GM12801 (cell line): ENCODE results near the gene SLC44A5.

Experiments
- TF ChIP-seq, protein P1 (sequence below): IDR thresholded peaks from one replicate; pipeline ENCODE4 v1.5.1; 2011; ENCODE audit warnings: control low read depth; ENCODE audit not compliant: insufficient read length; ENCODE audit errors: extremely low read depth

The SLC44A5 gene

DNA sequence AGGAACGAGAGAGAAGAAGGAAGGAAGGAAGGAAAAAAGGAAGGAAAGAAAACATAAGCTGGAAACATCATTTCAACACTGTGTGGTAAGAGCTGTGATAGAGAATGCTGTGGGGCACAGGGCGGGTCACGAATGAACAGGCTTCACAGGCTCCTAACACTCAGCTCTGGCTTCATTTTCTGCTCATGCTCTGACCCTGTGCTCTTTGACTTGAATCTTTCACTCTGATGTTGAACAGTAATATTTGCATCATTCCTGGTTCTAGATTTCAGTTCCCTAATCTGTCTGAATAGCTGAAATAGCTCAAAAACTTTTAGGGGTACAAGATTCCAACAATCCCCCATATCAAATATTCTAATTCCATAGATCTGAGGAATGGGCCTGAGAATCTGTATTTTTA lies 269.4 kb downstream of the SLC44A5 start:
- TF ChIP-seq, protein P1, sequence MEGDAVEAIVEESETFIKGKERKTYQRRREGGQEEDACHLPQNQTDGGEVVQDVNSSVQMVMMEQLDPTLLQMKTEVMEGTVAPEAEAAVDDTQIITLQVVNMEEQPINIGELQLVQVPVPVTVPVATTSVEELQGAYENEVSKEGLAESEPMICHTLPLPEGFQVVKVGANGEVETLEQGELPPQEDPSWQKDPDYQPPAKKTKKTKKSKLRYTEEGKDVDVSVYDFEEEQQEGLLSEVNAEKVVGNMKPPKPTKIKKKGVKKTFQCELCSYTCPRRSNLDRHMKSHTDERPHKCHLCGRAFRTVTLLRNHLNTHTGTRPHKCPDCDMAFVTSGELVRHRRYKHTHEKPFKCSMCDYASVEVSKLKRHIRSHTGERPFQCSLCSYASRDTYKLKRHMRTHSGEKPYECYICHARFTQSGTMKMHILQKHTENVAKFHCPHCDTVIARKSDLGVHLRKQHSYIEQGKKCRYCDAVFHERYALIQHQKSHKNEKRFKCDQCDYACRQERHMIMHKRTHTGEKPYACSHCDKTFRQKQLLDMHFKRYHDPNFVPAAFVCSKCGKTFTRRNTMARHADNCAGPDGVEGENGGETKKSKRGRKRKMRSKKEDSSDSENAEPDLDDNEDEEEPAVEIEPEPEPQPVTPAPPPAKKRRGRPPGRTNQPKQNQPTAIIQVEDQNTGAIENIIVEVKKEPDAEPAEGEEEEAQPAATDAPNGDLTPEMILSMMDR = no peak

DNA sequence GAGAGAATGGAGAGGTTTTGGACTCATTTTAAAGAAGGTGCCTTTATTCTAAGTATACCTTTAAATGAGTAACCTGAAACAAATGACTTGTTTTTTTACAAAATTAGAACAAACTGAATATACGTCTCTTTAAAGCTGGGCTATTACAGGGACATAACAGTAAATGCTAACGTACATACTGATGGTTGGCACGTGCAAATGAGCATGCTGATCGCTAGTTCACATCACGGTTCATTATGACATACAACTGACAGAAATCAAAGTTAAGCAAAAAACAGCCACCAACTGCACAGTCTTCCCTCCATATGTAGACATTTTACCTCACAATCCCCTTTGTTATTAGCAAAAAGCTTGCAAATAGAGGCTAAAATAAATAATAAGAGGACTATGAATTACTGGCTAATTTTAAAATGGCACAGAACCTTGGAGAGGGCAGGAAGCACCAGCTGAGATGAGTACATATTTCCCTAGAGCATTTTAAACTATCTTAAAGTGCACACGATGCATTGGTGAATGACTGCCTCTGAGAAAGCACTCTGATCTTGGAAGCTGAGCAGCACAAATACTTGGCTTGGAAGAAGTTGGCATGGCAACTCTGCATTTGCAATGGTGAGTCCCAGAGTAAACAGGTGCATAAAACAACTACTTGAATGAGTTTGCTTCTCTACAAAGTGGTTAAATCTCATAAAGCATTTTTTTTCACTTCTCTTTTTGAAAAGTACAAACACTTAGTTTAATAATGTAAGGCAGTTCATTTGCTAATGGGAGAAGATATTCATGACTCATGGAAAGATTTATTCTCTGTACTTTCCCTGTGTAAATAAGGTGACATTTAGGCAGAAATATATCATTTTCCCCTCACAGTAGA lies 272.1 kb downstream of the SLC44A5 start:
- TF ChIP-seq, protein P1 = no peak

DNA sequence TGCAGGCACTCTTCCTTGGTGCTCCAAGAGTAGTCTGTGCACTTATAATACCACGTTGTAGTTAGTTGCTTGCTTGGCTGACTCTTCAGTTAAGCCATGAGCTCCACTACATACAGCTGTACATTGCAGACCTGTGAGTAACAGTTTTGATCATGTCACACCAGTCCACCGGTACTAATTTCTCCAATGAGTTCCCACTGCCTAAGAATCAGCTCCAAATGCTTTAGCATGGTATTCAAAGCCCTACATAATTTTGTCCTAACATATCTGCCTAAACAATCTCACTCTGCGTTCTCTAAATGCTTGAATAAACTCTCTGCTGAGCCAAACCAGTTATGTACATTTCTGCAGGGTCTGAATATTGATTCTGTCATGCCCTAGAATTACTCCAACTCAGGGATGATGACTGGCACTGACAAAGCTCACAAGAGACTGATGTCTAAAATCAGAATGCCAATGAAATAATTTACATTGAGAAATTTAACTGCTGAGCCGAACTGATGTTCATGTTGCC lies 276.0 kb downstream of the SLC44A5 start:
- TF ChIP-seq, protein P1 = no peak

DNA sequence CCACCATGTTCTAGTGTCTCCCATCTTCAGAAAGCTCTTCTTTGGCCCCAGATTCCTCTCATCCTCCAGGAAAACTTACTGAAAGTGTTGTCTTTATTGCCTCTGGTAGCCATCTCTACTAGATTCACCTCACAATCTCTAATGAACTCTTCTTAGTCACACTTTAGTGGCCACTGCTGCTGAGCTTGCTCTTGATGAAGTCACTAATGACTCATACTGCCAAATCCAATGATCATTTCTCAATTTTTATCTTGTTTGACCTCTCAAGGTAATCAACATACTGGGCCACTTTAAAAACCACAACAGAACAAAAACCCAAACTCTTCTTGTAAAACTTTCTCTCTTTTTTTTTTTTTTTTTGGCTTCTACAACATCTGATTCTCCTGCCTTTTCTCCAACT lies 280.3 kb downstream of the SLC44A5 start:
- TF ChIP-seq, protein P1 = no peak

DNA sequence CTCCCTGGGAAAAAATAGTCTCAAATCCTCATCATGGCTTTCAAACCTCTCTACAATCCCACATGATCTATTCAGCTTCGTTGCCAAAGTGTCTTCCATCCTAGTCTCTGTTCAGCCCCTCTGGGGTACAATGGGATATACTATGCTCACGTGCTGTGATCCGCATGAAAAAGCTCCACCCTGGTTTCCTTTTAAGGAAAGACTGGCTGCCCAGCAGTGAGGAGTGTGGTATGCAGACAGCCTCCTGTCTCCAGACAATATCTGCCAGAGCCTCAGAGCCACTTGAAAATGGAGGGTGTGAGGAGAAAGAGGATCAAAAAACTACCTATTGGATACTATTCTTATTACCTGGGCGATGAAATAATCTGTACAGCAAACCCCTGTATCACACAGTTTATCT lies 282.2 kb downstream of the SLC44A5 start:
- TF ChIP-seq, protein P1 = no peak

DNA sequence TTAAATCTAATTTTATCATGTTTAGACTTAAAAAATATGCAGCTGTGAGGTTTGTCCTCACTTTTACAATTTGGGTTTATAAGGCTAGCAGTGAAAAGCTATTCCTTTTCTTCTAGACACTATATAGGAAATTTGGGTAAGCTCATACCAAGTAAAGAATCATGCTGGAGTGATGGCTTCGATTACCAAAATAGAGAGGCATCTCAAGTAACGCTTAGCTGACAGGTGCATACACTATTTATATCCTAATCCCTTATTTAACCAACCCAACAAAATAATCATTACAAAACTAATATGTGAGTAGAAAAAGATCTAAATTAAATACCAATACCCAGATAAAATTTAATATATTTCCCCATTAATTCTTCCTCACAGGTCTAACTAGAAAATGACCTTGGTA lies 283.5 kb downstream of the SLC44A5 start:
- TF ChIP-seq, protein P1 = no peak

DNA sequence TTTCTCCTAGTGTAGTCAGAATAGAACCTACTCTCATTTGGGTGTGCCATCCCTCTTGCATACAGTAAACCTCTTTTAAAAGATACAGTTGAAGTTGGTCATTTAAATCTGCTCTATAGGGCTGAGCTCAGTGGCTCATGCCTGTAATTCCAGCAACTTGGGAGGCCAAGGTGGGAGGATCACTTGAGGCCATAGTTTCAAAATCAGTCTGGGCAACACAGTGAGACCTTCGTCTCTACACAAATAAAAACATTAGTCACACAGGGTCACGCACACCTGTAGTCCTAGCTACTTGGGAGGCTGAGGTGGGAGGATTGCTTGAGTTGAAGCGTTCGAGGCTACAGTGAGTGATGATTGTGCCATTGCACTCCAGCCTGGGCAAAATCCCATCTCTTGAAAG lies 292.9 kb downstream of the SLC44A5 start:
- TF ChIP-seq, protein P1 = no peak
